CMK (cell line): ENCODE results near the gene TMEM174.

Experiments
- DNase-seq: peaks from one replicate; pipeline ENCODE4 v3.0.0-alpha.2; 2010; ENCODE audit warnings: low read depth

TMEM174 gene, protein sequence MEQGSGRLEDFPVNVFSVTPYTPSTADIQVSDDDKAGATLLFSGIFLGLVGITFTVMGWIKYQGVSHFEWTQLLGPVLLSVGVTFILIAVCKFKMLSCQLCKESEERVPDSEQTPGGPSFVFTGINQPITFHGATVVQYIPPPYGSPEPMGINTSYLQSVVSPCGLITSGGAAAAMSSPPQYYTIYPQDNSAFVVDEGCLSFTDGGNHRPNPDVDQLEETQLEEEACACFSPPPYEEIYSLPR

DNA sequence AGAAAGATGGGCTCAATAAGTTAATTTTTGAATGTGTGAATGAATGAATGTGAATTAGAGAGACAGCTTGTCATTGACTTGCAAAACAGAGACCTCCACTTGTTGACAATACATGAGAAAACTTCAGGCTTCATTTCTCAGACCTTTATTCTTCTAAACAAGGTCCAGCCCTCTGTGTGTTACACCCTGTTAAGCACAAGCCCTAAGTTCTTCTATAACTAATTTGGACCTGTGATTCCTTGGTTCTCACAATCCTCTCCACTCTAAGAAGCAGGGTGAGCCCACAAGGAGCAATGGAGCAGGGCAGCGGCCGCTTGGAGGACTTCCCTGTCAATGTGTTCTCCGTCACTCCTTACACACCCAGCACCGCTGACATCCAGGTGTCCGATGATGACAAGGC, at the start of gene TMEM174:
TMEM174 (plus strand) TSS at position 243 of the 400 bp plus-strand sequence; CDS start at position 294, 51 bp downstream.
- no peak for DNase-seq

DNA sequence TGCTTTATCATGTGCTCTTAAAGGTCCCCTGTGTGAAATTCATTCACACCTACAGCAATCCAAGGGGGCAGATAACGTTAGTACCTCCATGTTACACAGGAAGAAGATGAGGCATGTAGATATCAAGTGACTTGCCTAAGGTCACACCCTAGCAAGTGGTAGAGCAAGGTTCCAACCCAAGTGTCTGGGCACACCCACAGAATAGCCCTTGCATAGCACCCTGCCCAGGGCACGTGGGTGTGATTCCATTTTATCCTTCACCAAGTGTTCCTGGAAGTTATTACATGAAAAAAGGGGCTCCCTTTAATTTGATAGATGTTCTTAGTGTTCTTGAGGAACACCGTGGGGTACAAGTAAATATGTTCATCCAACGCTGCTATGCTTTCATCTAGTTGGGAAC, 47.7 kb upstream of the TMEM174 start:
- DNase-seq: no peak

DNA sequence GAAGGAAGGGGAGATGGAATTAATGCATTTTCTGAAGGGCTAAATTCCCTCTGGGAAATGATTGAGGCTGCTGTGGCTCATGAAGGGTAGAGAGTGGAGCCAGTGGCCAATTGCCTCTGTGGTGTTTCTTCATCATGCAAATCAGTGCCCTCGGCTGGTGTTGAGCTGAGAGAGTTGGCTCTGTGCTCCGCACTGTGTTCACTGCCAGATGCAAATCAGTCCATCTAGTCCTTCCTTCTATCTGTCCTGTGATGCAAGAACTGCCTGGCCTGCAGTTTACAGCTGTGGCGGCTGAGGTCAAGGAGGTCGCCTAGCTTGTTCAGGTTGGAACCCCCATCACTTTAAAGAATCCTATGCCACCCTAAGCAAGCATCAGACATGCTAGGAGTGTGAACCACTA, 46.6 kb upstream of the TMEM174 start:
- no peak for DNase-seq

DNA sequence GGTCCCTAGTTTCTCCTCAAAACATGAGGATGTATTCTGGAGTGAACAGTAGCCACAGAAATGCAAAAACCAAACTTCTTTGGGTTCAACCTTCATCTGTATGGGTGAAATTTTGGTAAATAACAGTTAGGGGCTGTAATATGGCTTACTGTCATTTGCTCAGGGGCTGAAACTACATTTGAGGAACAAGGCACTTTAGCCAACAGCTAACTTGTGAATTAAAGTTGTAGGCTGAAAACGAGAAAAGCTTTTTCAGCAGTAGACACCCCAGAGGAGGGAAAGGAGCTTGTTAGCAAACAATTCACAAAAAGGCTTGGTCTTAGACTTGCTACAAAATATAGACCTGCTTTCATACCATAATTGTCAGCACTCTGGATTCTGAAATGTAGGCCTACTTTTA, 46.0 kb upstream of the TMEM174 start:
- no peak for DNase-seq

DNA sequence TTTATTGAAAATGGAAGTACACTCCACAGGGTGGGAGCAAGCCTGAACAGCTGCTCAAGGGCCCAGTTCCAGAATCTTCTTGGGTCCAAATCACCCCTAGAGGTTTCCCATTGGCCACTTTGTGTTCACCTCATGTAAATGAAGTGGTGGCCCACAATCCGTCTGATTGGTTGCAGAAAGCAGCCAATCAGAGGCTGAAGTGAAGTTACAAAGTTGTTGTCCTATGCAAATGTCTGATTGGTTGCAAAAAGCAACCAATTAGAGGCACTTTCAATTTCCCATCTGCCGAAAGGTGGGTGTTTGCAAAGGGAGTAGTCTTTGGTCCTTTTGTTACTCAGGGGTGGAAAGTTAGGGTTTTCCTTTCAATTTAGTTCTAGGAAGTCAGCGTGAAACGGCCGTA, 43.9 kb upstream of the TMEM174 start:
- DNase-seq: no peak

DNA sequence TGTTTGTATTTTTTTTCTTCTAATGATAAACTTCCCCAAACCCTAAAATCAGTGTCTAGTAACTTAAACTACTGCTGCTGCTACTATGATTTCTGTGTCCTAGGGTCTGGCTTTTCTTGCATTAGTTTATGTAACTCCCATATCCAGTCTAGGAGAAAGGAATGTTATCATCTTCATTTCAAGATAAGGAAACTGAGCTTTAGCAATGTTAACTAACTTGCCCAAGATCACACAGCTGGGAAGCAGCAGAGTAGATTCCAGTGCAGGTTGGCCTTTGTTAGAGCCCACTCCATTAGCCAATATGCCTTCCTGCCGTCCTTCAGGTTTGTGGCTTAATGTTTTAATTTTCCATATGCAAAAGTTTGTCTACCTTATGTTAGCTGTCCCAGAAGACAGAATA, 42.2 kb upstream of the TMEM174 start:
- DNase-seq: no peak

DNA sequence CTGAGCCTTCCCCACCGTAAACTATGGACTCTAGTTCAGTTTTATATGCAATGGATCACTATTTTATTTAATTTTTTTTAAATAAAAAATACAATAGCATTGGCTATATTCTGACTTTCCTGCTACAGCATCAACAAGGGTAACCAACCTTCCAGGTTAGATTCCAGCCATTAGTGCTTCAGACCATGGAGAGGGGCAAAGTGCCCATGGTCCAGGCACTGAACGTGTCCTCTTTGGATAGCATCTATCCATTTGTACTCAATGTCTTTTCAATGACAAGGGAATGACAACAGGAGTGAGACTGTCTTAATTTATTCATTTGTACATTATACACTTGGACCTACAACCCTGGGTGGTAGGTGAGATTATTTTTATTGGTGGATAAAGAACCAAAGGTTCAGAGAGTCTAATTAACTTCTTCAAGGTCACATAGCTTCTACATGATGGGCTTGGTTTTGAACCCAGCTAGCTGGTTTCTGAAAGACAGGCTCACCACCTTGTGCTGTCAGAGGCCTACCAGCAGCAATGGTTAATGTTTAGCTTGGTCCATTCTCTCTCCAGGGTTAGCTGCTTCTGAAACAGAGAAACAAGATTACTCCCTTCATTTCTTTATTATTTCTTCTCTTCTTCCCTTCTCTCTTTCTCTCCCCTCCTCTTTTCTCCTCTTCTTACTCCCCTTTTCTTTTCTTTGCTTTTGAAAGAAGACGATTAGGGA, 41.1 kb upstream of the TMEM174 start:
- no peak for DNase-seq

DNA sequence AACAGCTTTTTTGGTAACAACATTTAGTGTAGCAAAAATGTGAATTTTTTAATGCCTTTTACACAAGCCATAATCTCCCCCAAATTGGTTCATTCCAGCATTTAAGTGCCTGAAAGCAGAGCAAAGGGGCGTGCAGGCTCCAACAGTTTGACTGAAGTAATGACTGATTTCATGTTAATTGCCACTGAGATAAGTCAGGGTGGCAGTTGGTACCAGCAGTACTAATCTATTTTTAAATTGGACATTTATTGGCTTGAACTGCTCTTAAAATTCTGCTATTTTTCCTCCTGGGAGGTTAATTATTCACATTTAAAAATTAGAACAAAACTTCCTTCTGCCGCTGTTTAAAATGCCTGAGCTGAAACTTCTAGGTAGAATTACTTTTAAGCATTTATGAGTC, 40.2 kb upstream of the TMEM174 start:
- no peak for DNase-seq

DNA sequence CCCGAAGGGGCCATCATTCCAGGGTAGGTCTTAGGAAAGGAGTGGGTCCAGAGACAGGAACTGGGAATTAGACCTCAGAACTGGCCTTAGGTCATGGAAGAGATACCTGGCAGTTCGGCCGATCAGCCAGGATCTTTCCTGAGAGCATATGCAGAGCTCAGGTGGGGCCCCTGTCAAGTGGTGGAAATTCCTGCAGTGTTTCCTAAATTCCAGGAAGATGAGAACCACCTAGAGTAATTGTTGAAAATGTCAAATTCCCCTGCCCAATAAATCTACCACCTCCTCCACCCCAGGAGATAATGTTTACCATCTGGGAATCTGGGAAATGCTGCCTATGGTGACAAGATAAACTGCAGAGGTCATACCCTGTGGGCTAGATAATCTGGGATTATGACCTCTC, 38.0 kb upstream of the TMEM174 start:
- DNase-seq: no peak

DNA sequence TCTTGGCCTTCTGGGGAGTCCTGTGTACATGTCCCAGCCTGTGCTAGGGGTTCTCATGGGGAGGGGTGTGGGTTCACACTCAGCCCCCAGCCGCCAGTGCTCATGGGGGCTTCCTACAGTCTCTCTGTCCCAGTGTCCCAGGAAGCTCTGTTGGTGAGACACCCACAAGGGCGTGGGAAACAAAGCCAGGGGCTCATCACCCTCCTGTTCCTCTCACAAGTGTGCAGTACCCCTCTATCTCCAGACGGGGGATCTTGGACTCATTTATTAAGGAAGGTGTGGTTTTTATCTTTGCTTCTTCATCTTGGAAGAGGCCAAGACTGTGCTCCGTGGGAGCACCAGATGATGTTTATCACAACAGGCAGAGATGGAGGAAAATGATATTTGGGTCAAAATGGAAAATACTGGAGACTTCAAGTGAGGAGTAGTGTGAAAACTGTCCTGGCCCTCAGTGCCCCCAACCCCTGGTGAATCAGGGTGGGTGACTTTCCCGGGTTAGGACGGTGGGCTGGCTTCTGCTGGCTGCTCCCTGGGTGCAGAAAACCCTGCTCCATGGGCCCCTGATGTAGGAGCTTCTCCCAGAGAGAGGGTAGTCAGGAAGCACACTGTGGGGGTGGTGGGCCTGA, 37.5 kb upstream of the TMEM174 start:
- no peak for DNase-seq

DNA sequence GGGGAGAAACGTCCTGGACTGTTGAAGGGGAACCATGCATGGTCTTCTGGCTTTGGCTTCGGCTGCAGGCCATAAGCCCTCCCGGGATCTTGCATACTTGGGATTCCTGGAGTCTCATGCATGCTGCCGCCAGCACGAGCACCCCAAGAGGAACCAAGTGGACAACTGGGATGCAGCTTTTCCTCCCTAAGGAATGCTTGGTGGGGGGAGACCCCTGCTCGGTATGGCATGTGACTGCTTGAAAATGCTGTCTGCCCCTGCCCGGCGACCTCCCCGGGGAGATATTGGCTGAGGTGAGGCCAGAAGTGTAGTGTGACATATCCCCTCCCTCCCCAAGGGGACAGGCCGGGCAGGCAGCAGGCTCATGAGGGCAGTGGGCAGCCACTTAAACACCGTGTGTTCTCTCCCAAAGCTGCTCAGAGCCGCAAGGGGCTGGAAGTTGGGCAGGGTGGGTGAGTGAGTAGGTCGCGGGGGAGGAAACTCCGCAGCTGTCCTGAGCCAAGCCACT, 36.9 kb upstream of the TMEM174 start:
- no peak for DNase-seq

DNA sequence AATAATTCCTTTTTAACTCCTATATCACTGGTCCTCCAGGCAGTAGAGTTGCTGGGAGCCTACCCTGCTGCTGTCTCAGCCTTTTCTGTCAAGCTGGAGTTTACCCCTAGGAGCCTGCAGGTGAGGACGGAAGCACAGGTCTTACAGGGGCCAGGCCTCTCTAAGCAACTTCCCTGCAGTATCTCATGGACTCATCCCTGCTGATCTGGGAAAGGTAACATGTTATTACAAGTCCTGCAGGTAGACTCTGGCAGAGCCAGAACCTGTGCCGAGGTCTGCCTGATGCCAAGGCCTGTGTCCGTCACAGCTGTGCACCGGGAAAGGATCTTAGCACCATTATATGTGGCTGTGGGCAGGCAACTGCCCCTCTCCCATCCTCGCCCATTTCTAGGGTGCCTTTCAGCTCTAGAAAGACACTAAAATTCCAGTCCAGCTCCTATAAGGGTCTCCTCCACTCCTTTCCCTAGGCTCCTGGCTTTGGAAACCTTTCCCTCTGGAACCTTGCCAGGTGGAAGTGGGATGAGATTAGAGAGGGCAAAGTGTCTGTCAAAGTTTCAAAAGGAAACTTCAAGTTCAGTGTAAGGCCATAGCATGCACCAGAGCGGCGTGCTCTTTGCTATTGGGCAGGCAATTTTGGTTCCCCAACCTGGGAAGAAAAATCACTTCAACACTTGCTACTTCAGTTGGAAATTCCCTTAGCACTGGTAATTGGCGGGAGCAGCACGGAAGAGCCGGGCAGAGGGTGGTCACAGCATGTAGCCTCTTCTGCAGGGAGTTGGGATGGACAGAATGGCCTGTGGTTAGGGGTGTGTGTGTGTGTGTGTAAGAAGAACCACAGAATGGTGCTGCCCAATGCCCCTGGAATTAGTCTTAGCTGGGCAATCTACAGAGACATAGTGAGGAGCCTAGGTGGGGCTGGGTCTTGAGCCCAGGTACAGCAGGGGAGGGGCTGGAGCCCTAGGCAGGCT, 35.1 kb upstream of the TMEM174 start:
- DNase-seq: no peak

DNA sequence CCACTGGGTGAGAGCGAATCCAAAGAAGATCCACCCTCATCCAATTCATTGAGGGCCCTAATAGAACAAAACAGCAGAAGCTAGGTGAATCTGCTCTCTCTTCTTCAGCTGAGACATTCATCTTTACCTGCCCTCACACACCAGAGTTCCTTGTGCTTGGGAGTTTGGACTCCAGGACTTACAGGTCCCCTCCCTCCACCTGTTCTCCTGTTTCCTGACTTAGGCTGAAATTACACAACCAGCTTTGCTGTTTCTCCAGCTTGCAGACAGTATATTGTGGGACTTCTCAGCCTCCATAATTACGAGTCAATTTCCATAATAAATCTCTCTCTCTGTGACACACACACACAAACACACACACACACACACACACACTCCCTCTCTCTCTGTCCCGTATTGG, 33.5 kb upstream of the TMEM174 start:
- DNase-seq: no peak

DNA sequence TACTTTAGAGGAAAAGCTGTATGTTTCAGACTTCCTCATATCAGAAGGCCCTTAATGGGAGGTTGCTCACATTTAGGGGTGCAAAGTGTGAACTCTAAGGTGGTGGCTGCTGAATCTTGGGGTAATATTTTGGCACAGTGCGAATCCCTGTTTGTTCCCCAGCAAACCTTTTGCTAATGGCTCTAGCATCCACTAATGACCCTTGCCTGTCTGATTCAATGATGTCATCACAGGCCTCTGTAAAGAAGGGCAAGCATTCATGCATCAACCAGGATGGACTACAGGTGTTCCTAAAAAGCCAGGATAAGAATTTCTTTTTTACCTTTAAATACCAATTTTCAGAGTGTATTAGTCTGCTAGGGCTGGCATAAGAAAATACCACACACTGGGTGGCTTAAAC, 32.2 kb upstream of the TMEM174 start:
- DNase-seq: no peak

DNA sequence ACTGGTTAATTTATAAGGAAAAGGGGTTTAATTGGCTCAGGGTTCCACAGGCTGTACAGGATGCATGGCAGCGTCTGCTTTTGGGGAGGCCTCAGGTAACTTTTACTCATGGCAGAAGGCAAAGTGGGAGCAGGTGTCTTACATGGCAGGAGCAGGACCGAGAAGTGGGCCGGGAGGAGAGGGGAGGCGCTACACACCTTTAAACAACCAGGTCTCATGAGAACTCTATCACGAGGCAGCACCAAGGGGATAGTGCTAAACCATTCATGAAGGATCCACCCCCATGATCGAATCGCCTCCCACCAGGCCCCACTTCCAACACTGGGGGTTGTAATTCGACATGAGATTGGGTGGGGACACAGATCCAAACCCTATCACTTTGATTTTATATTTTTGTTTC, 31.0 kb upstream of the TMEM174 start:
- no peak for DNase-seq

DNA sequence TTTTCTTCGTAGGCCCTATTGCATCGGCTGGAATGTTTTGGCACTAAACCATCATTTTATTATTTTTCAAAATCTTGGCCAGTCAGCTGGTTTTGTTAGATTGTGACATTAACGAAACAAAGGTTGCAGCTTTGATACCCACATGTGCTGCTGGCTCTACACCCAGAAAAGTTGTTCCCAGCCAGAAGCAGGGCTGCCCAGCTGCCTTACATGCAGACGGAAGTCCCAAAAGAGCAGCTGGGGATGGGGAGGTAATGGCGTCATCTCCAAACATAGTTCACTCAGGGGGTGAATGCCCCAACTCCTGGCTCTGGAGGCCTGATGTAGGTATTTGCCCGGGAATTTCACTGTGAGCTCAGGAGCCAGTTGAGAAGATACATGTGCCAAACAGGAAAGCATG, 29.3 kb upstream of the TMEM174 start:
- no peak for DNase-seq

DNA sequence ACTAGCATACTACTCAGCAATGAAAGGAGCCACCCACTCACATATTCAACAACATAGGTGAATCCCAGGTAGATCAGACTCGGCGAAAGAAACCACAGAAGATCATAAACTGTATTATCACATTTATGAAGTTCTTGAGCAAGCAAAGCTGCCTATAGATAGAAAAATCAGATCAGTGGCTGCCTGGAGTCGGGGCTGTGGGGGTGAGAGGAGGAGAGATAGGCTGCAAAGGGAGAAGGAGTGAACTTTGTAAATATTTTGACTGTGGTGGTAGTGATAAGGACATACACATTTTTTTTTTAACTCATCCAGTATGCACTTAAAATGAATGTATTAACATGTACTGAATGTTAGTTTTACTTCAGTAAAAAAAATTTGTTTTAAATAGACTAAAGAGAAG, 23.5 kb upstream of the TMEM174 start:
- DNase-seq: no peak

DNA sequence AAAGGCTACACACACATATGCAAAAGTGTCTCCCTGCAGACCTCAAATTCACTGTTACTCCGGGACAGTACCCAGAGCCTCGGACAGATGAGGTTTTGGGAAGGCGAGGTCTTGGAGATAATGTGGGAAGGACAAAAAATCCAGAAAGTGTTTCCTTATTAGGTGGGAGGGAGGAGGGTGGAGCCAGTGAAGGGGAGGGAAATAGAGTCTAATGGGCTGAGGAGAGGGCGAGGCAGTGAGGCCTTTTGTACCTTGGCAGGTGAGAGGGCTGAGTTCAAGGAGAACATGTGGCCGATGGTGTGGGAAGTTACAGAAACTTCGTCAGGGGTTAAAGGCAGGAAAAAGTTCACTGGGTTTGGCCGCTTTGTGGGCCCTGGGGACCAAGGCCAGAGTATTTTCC, 22.1 kb upstream of the TMEM174 start:
- no peak for DNase-seq

DNA sequence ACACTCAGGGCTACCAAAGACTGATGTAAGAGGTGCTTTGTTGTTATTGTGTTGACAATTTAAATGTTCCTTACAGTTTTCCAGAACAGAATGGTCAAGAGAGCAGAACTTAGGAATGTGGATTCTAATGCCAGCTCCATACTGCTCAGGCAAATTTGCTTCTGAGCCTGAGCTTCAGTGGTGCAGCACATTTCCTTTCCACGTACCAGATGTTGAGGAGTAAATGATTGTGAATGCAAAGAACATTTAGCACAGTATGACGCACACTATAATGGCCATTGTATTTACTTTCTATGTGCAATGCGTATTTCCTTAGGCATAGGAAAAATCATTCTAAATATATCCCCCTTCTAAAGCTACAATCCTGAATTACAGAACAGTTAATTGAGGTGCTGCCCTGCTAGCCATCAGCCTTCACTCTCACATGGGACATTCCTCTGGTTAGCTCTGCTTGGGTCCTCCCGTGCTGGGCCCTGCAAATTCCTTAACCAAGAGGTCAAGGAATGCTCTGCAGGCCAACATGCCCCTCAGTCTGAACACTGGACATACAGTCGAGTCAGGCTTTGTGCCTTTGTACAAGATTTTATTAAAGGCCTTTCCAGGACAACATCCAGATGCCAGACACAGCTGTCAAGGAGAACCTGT, 21.1 kb upstream of the TMEM174 start:
- DNase-seq: no peak

DNA sequence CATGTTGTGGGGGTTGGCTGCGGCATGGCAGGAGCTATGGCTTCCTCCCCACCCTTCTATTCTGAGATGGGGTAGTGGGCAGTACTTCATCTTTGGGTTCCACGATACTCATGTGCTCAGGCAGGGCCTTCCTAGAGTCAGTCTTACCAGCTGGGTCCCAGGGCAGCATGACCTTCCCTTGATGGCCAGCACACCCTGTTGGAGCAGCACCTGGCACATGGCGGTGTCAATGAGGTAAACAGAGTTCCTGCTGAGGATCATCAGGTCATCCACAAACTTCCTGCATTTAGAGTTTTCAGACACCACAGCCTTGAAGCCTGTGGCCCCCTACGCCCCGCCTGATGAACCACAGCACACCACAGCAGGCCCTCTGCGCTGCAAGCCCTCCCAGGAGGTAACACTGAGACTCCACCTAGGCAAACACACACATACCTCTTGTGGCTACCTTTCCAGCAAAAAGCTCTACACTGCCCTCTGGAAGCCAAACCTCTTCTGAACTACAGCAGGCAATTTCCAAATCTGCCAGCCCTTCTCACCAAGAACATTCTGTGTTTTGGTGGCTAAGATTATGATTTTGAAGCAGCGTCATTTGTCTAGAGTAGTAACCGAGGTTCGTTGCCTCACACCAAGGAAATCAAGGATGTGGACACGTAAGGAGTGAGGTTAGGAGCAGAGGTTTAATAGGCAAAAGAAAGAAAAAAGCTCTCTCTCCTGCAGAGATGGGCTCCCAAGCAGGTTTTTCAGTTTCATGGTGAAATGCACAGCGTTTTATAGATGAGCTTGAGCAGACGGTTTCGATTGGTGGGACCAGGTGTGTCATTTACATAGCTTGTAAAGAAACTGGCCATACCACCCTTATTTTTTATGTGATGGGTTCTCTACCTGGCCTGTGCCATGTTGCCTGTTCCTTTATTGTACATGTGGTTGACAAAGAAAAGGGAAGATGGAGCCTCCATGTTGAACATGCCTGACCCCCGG, 20.3 kb upstream of the TMEM174 start:
- no peak for DNase-seq
